ENCODE data around the gene ALPK3. TPM values are rescaled to one million over a fixed set of nuclear protein-coding genes. Genes with fewer than 3 reads are reported as not detected.
A peak's percentile ranks its signal among the peaks of the same experiment; 100 is the strongest.
"Not testable (repeated sequence)": the region's sequence is repeated elsewhere in the genome, so short reads cannot be mapped to it uniquely, and the experiment has no call there.

Gene ALPK3
- total RNA-seq, 1 donor from 2014 or later = 5.4 TPM

GRCh38 chr15:84876269-84876668, 59.1 kb downstream of the ALPK3 start:
- H3K9me3 ChIP-seq (ENCODE audit: low read depth) = no peaks in the 10 kb centered on the region
- H3K79me2 ChIP-seq (ENCODE audit: low read depth) = no peaks in the 10 kb centered on the region
- no peak overlapping the region for H3K9ac ChIP-seq
- DNase-seq (ENCODE audit: low spot score) = no peak
- H3K27me3 ChIP-seq = no peaks in the 10 kb centered on the region
- no peak overlapping the region for H3K4me2 ChIP-seq
- peaks cover 13% of the 10 kb centered on the region for H3K4me1 Mint-ChIP-seq
- no peaks in the 10 kb centered on the region for H3K9me3 Mint-ChIP-seq
- no peak overlapping the region for H3K4me3 ChIP-seq
- no peaks in the 10 kb centered on the region for H4K20me1 ChIP-seq (ENCODE audit: low read depth)
- no peak overlapping the region for H3K27ac ChIP-seq
- TF ChIP-seq EZH2 (IDR thresholded peaks at IDR 0.05) (no peak), EZH2phosphoT487 (IDR thresholded peaks at IDR 0.05) (no peak)
- TF ChIP-seq, protein P1, sequence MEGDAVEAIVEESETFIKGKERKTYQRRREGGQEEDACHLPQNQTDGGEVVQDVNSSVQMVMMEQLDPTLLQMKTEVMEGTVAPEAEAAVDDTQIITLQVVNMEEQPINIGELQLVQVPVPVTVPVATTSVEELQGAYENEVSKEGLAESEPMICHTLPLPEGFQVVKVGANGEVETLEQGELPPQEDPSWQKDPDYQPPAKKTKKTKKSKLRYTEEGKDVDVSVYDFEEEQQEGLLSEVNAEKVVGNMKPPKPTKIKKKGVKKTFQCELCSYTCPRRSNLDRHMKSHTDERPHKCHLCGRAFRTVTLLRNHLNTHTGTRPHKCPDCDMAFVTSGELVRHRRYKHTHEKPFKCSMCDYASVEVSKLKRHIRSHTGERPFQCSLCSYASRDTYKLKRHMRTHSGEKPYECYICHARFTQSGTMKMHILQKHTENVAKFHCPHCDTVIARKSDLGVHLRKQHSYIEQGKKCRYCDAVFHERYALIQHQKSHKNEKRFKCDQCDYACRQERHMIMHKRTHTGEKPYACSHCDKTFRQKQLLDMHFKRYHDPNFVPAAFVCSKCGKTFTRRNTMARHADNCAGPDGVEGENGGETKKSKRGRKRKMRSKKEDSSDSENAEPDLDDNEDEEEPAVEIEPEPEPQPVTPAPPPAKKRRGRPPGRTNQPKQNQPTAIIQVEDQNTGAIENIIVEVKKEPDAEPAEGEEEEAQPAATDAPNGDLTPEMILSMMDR (IDR thresholded peaks at IDR 0.05) = no peak
- H2AFZ ChIP-seq (replicated peaks) = no peak overlapping the region
- H3K4me1 ChIP-seq = no peaks in the 10 kb centered on the region
- H3K27me3 Mint-ChIP-seq (ENCODE audit: insufficient read depth, low read depth) = peaks cover 7% of the 10 kb centered on the region
- no peak overlapping the region for H3K27ac Mint-ChIP-seq
- no peaks in the 10 kb centered on the region for H3K36me3 Mint-ChIP-seq
- H3K36me3 ChIP-seq = no peaks in the 10 kb centered on the region
- H3F3A ChIP-seq (ENCODE audit: low read depth) = no peaks in the 10 kb centered on the region
- H3K4me3 Mint-ChIP-seq = no peak overlapping the region

DNA sequence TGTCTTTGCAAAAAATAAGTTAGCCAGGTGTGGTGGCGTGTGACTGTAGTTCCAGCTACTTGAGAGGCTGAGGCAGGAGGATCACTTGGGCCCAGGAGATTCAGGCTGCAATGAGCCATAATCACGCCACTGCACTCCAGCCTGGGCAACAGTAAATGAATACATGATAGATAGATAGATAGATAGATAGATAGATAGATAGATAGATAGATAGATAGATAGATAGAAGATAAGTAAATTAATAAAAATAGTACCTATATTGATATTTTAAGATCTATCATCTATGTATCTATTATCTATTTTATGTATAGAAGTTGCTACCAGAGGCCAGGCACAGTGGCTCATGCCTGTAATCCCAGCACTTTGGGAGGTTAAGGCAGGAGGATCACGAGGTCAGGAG, 60.5 kb downstream of the ALPK3 start:
- peaks cover 13% of the 10 kb centered on the region for H3K4me1 Mint-ChIP-seq
- not testable (repeated sequence) for H3K27ac Mint-ChIP-seq; H3K4me1 ChIP-seq; H3K36me3 Mint-ChIP-seq; H3F3A ChIP-seq (ENCODE audit: low read depth); H3K27me3 Mint-ChIP-seq (ENCODE audit: insufficient read depth, low read depth); H3K4me3 Mint-ChIP-seq; H4K20me1 ChIP-seq (ENCODE audit: low read depth); H3K27me3 ChIP-seq; H3K4me3 ChIP-seq; H3K79me2 ChIP-seq (ENCODE audit: low read depth); H3K4me2 ChIP-seq; H3K9me3 Mint-ChIP-seq; DNase-seq (ENCODE audit: low spot score); H2AFZ ChIP-seq (replicated peaks); H3K9me3 ChIP-seq (ENCODE audit: low read depth); H3K9ac ChIP-seq; H3K27ac ChIP-seq; H3K36me3 ChIP-seq

DNA sequence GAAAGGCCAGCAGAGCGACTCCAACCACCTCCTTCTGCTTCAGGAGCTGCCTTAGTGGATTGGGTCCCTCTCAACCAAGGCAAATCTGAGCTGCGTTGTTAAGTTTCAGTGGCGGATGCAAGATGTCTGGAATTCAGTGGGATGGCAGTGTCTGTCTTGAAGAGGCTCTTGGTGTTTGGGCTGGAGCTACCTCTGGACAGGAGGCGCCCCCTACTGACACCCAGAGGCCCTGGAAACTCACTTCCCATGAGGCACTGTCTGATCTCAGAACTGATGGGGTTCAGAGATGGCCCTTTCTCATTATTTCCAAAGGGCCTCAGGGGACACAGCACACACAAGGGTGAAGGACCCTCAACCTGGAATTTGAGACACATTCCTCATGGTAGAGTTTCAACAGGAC, 61.3 kb downstream of the ALPK3 start:
- no peaks in the 10 kb centered on the region for H3K79me2 ChIP-seq (ENCODE audit: low read depth)
- H3K27me3 ChIP-seq = no peaks in the 10 kb centered on the region
- H3K4me3 Mint-ChIP-seq = no peak overlapping the region
- H3F3A ChIP-seq (ENCODE audit: low read depth) = no peaks in the 10 kb centered on the region
- H3K4me3 ChIP-seq = no peak overlapping the region
- peaks cover 10% of the 10 kb centered on the region for H3K27me3 Mint-ChIP-seq (ENCODE audit: insufficient read depth, low read depth)
- peak overlapping the region; percentile 81 for H2AFZ ChIP-seq (replicated peaks)
- H3K4me1 Mint-ChIP-seq = peaks cover 13% of the 10 kb centered on the region
- no peak overlapping the region for H3K27ac Mint-ChIP-seq
- H3K9ac ChIP-seq = no peak overlapping the region
- TF ChIP-seq EZH2 (IDR thresholded peaks at IDR 0.05) = no peak
- TF ChIP-seq, protein P1 (IDR thresholded peaks at IDR 0.05) = peak; percentile 71
- H4K20me1 ChIP-seq (ENCODE audit: low read depth) = no peaks in the 10 kb centered on the region
- H3K4me1 ChIP-seq = no peaks in the 10 kb centered on the region
- no peaks in the 10 kb centered on the region for H3K9me3 Mint-ChIP-seq
- no peak overlapping the region for H3K4me2 ChIP-seq
- H3K36me3 Mint-ChIP-seq = no peaks in the 10 kb centered on the region
- no peaks in the 10 kb centered on the region for H3K9me3 ChIP-seq (ENCODE audit: low read depth)
- no peaks in the 10 kb centered on the region for H3K36me3 ChIP-seq
- peak; percentile 81 for DNase-seq (ENCODE audit: low spot score)
- no peak overlapping the region for H3K27ac ChIP-seq

GRCh38 chr15:84879088-84879780, 62.1 kb downstream of the ALPK3 start:
- Histone ChIP-seq H2AFZ (replicated peaks) (no peak overlapping the region), H3K9me3 (ENCODE audit: low read depth) (no peaks in the 10 kb centered on the region), H3K36me3 (no peaks in the 10 kb centered on the region), H3K4me3 (no peak overlapping the region), H3K27ac (no peak overlapping the region), H3K27me3 (no peaks in the 10 kb centered on the region), H4K20me1 (ENCODE audit: low read depth) (no peaks in the 10 kb centered on the region), H3K4me2 (no peak overlapping the region), H3K9ac (no peak overlapping the region), H3K79me2 (ENCODE audit: low read depth) (no peaks in the 10 kb centered on the region), H3K4me1 (no peaks in the 10 kb centered on the region), H3F3A (ENCODE audit: low read depth) (no peaks in the 10 kb centered on the region)
- H3K36me3 Mint-ChIP-seq = no peaks in the 10 kb centered on the region
- H3K27me3 Mint-ChIP-seq (ENCODE audit: insufficient read depth, low read depth) = peaks cover 10% of the 10 kb centered on the region
- H3K9me3 Mint-ChIP-seq = no peaks in the 10 kb centered on the region
- no peak overlapping the region for H3K4me3 Mint-ChIP-seq
- H3K4me1 Mint-ChIP-seq = peaks cover 13% of the 10 kb centered on the region
- TF ChIP-seq, protein P1 (IDR thresholded peaks at IDR 0.05) = no peak
- no peak for TF ChIP-seq EZH2phosphoT487 (IDR thresholded peaks at IDR 0.05)
- TF ChIP-seq EZH2 (IDR thresholded peaks at IDR 0.05) = no peak
- DNase-seq (ENCODE audit: low spot score) = no peak
- no peak overlapping the region for H3K27ac Mint-ChIP-seq

All from neural progenitor cell (in vitro differentiated cells).